Activated CD4-positive, CD25-positive, alpha-beta regulatory T cell treated with anti-CD3 and anti-CD28 coated beads, Interleukin-2, amount 50 U/mL, for 72 hours (primary cell): ENCODE data around the gene CD8B2.
"Not testable (repeated sequence)": the region's sequence is repeated elsewhere in the genome, so short reads cannot be mapped to it uniquely, and the experiment has no call there.

Experiments used
- DNase-seq: peaks from one replicate; pipeline ENCODE4 v3.0.0; 2021

CD8B2 gene

DNA sequence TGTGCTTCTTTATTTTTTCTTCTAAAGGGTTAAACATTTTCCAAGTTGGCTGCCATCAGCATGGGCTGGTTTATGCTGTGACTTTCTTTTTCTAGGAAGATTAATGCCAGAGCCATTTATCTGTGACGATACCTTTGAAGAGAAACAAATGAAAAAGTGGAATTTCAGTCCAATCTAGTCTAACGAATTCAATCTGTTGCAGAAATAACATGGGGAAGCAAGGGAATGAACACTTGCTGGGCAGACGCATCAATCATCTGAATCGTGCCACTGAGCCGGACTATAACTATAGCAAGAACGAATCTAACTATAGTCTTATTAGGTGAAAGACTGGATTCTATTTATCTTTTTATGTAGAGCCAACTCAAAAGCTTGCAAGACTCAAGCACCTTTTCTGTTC is 66.2 kb downstream of the CD8B2 start:
- no peak for DNase-seq

DNA sequence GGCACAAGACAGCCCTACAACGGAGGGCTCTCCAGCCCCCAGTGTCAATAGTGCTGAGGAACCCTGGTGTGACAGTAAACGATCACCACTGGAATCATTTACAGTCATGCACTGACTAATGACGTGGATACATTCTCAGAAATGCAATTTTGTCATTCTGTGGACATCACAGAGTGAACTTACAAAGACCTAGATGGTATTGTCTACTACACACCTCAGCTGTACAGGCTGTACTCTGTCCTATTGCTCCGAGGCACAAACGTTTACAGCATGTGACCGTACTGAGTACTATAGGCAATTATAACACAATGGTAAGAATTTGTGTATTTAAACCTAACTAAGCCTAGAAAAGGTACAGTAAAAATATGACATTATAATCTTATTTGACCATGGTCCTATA is 67.2 kb downstream of the CD8B2 start:
- DNase-seq = no peak

DNA sequence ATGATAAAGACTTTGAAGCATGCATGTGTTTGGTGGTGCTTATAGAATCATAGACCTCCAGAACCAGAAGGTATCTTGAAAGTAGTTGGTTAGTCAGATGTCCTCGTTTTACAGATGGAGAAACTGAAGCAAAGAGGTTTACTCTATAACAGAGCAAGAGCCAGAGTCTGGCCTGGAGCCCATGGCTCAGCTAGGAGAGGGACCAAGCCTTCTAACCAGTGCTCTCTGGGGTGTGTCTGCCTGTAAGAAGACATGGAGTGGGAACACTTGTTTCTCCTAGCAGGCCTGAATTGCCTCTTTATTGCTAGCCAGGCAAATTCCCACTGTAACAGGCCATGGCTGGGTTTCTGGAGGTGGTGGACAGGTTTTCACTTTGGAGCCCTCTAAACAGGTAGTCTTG is 67.9 kb downstream of the CD8B2 start:
- no peak for DNase-seq

DNA sequence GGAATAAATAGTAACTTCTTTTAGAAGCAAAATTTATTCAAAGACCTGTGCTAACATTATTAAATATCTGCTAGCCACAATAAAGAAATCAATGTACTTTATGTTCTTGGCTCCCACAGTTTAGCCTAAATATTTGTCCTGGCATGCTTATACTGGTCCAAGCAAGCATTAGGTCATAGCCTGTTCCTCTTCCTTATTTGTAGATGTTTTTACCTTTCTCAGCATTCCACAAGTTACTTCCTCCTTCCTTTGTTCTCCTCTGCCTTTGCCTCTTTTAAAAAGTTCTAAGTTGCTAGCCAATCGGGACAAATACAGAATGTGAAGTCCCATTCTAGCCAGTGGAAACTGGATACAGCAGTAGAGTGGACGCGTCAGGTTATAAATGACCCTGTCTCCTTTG is 72.6 kb downstream of the CD8B2 start:
- not testable (repeated sequence) for DNase-seq

DNA sequence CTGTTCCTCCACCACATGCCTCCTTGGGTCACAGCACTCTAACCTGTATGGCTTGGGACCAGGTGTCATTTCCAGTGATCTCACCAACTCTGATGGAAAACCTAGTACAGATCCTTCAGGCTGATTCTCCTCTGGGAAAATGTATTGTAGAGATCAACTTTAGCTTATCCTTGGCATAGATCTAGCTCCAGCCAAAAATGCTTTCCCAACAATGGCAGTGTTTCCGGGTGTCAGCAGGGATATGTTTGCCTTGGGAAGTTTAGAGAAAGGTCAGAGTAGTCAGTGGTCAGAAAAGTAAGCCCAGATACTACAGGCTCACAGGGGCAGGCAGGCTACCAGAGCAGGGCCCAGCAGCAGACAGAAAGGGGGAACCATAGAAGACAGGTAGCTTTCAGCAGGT is 73.6 kb downstream of the CD8B2 start:
- DNase-seq = no peak

DNA sequence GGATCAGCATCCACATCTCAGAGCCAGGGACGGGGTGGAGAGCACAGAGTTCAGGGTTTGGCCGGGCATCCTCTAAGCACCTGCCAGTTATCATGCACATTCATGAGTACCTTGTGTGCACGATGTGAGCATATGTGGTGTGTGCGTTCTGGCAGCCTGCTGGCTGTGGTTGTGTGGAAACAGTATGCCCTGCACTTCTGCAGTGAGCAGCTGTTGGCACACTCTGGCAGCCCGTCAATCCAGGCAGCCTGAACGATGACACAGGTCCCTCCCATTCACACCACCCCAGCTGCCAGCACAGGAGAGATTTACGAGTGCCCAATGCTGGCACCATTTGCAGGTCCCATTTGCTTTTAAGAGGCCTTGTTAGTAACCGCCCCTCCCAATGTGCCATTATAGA is 74.2 kb downstream of the CD8B2 start:
- no peak for DNase-seq

DNA sequence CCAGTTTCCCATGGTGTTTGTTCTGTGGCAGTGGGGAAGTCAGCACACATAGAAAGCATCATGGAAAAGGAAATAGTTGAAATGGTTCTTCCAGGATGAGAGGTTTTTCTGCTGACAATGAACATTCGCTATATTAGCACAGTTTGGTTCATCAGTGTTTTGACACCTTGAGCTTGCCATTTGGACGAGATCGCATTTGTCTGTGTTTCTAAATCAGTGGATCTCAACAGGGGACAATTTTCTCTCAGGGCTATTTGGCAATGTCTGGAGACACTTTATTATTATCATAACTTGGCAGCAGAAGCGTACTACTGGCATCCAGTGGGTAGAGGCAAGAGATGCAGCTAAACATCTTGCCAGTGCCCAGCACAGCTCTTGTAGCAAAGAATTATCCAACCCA is 74.6 kb downstream of the CD8B2 start:
- no peak for DNase-seq

DNA sequence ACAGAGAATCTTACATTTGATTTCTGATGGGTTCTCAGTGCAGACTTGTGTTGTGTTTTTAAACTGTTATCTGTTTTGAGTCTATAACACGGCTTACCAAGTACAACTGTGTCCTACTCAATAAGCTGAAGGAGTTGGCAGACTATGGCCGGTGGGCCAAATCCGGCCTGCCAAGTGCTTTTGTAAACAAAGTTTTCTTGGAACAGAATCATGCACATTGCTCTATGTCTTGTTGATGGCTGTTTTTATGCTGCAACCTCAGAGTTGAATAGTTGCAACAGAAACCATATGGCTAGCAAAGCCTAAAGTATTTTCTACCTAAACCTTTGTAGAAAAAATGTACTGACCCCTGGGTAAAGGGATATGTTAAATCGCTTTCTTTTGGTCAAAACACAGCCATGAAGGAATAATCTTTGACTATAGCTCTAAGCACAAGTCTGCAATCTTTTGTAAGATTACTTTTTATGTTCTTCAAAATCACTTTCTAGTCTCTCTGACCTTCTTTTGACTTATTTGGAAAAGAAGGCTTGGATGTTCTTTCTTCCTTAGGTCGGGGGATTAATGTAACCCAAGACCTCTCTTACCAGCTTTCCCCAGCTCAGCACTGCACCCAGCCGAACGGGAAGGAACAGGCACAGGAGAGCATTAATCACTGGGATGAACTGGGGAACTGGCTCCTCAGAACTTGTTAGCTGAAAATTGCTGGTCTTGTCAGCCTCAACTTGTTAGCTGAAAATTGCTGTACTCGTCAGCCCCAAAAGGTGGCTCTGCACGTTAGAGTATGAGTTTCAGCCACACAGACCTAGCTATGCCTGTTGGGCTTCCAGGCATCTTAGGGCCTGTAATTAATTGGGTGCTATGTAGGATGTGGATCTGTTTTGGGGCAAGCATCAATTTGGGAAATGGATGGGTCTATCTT is 75.4 kb downstream of the CD8B2 start:
- no peak for DNase-seq

DNA sequence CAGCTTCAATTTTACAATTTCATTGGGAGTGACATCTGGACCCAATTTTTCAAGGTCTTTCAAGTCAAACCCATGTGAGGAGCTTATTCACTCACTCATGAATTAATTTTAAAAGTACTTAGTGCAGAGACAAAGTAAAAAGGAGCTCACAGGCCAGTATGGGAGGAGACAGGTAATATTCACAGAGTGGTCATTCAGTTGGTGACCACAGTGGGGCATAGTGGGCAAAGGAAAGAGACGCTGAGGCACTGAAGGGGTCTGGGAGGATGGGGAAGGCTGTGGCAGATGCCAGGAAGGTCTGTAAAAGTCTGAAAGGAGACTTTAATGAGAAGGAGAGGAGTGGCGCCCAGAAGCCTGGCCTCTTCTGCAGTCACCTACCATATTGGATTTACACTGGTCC is 76.0 kb downstream of the CD8B2 start:
- DNase-seq = no peak

DNA sequence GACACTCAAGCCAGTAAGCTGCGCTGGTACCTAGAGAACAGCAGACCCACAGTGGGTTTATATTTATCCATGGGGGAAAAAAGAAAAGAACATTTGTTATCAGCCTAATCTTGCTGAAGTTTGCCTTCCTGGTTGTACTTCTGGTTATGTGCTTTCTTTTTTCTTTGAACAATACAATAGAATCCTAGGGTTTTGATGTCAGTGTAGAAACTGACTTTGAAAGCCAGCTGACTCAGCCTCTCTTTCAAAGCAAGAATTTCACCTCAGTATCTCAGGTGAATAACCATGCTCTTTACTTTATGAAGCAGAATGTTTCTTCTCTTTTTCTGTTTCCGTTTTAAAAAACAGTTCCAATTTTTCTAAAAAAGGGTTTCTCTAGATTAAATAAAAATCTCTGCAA is 78.4 kb downstream of the CD8B2 start:
- DNase-seq = no peak

DNA sequence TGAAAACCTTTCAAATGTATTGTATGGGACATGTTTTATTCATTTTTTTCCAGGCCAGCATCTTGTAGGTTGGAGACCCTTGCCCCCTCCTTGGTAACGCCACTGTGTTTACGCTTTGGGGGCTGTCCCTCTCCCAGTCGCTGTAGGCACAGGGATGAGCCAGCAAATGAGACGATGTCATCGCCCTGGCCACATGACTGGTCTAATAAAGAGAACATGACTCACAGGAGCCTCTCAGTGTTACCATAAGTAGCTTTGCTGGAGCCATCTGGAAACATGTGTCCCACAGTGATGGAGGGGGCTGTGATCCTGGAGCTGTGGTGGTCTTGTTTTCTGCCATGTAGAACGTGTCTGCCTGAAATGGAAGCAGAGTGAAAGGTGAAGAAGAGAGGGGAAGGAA is 78.9 kb downstream of the CD8B2 start:
- DNase-seq = no peak

DNA sequence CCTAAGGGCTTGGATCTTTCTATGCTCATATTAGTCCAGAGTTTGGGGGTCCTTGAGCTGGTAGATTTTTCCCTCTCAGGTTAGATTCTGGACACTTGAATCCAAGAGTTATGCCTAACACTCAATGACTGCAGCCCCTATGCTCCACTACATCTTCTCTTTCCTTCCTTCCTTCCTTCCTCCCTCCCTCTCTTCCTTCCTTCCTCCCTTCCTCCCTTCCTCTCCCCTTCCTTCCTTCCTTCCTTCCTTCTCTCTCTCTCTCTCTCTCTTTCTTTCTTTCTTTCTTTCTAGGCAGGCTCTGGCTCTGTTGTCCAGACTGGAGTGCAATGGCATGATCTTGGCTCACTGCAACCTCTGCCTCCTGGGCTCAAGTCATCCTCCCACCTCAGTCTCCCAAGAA is 79.3 kb downstream of the CD8B2 start:
- DNase-seq = not testable (repeated sequence)

DNA sequence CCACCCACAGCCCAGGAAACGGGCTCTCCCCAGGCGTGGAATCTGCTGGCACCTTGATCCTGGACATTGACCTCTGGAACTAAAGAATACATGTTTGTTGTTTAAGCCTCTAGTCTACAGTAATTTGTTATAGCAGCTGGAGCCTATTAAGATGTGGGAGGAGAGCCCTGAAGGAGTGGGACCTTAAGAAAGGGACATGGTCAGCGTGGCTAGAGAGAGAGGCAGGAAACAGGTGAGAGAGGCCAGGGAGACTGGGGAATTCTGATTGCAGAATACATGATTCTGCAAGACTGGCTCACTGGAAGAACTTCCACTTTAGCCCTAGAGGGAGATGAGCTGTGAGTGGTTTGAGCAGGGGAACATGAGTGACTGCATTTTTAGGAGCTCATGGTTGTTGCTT is 83.2 kb downstream of the CD8B2 start:
- DNase-seq = no peak
